Activated naive CD8-positive, alpha-beta T cell treated with anti-CD3 and anti-CD28 coated beads, Interleukin-2, amount 50 U/mL, for 24 hours (primary cell): ENCODE measurements around the gene ZNF672.
"Not testable (repeated sequence)": the region's sequence is repeated elsewhere in the genome, so short reads cannot be mapped to it uniquely, and the experiment has no call there.

Experiments
- ATAC-seq: fragments of 150-1000 bp; cut with Tn5 transposase; one replicate; pipeline ENCODE4 v1.10.0; 2021
- DNase-seq: peaks from one replicate; pipeline ENCODE4 v3.0.0; 2021
- H3K27ac Mint-ChIP-seq: one replicate; pipeline ENCODE4 v1.8.0; 2021; ENCODE audit warnings: mild to moderate bottlenecking, mixed read lengths
- H3K27me3 Mint-ChIP-seq: one replicate; pipeline ENCODE4 v1.8.0; 2021; ENCODE audit warnings: mixed read lengths
- H3K36me3 Mint-ChIP-seq: one replicate; pipeline ENCODE4 v1.8.0; 2021; ENCODE audit warnings: low read depth, mixed read lengths
- H3K4me1 Mint-ChIP-seq: one replicate; pipeline ENCODE4 v1.8.0; 2021; ENCODE audit warnings: mixed read lengths
- H3K4me3 Mint-ChIP-seq: one replicate; pipeline ENCODE4 v1.8.0; 2021; ENCODE audit warnings: mild to moderate bottlenecking, moderate library complexity, mixed read lengths
- H3K9me3 Mint-ChIP-seq: one replicate; pipeline ENCODE4 v1.8.0; 2021; ENCODE audit warnings: mixed read lengths

The ZNF672 gene

GRCh38 chr1:248862998-248863881, 25.2 kb downstream of the ZNF672 start:
- peak overlapping the region; percentile 83 for H3K4me3 Mint-ChIP-seq
- peak overlapping the region; percentile 65 for H3K27ac Mint-ChIP-seq
- DNase-seq (peak; percentile 85), ATAC-seq (peak; percentile 75)
- peaks cover 40% of the 10 kb centered on the region for H3K4me1 Mint-ChIP-seq
- H3K36me3 Mint-ChIP-seq = peaks cover 4% of the 10 kb centered on the region
- no peaks in the 10 kb centered on the region for H3K27me3 Mint-ChIP-seq
- no peaks in the 10 kb centered on the region for H3K9me3 Mint-ChIP-seq

GRCh38 chr1:248871837-248872401, 33.9 kb downstream of the ZNF672 start:
- H3K9me3 Mint-ChIP-seq = no peaks in the 10 kb centered on the region
- no peak for DNase-seq
- peak overlapping the region; percentile 6 for H3K4me3 Mint-ChIP-seq
- peaks cover 23% of the 10 kb centered on the region for H3K4me1 Mint-ChIP-seq
- peak overlapping the region; percentile 96 for H3K27ac Mint-ChIP-seq
- peaks cover 6% of the 10 kb centered on the region for H3K27me3 Mint-ChIP-seq
- no peak for ATAC-seq
- peaks cover 6% of the 10 kb centered on the region for H3K36me3 Mint-ChIP-seq

- Mint-ChIP-seq H3K27ac (peak overlapping the region; percentile 96), H3K9me3 (no peaks in the 10 kb centered on the region), H3K4me3 (peak overlapping the region; percentile 91), H3K4me1 (peaks cover 23% of the 10 kb centered on the region), H3K27me3 (peaks cover 6% of the 10 kb centered on the region), H3K36me3 (peaks cover 6% of the 10 kb centered on the region)
- DNase-seq (peak; percentile 71), ATAC-seq (peak; percentile 68)
Observed at GRCh38 chr1:248872752-248873408, 34.9 kb downstream of the ZNF672 start.

GRCh38 chr1:248873409-248873992, 35.5 kb downstream of the ZNF672 start:
- peak overlapping the region; percentile 91 for H3K4me3 Mint-ChIP-seq
- ATAC-seq (peak; percentile 92), DNase-seq (peak; percentile 94)
- peaks cover 6% of the 10 kb centered on the region for H3K27me3 Mint-ChIP-seq
- no peaks in the 10 kb centered on the region for H3K9me3 Mint-ChIP-seq
- H3K27ac Mint-ChIP-seq = peak overlapping the region; percentile 96
- peaks cover 6% of the 10 kb centered on the region for H3K36me3 Mint-ChIP-seq
- H3K4me1 Mint-ChIP-seq = peaks cover 23% of the 10 kb centered on the region

GRCh38 chr1:248873993-248874533, 36.0 kb downstream of the ZNF672 start:
- ATAC-seq (peak; percentile 60), DNase-seq (peak; percentile 84)
- peak overlapping the region; percentile 96 for H3K27ac Mint-ChIP-seq
- peaks cover 23% of the 10 kb centered on the region for H3K4me1 Mint-ChIP-seq
- peaks cover 6% of the 10 kb centered on the region for H3K36me3 Mint-ChIP-seq
- H3K27me3 Mint-ChIP-seq = peaks cover 6% of the 10 kb centered on the region
- no peaks in the 10 kb centered on the region for H3K9me3 Mint-ChIP-seq
- peak overlapping the region; percentile 91 for H3K4me3 Mint-ChIP-seq

GRCh38 chr1:248881261-248881660, 43.2 kb downstream of the ZNF672 start:
- Mint-ChIP-seq H3K4me3 (no peak overlapping the region), H3K36me3 (no peaks in the 10 kb centered on the region), H3K9me3 (no peaks in the 10 kb centered on the region), H3K27ac (no peak overlapping the region), H3K4me1 (no peaks in the 10 kb centered on the region), H3K27me3 (no peaks in the 10 kb centered on the region)
- ATAC-seq (no peak), DNase-seq (no peak)

- H3K27ac Mint-ChIP-seq, ATAC-seq, H3K9me3 Mint-ChIP-seq: not testable (repeated sequence)
Observed at GRCh38 chr1:248882427-248882826, 44.4 kb downstream of the ZNF672 start.

DNA sequence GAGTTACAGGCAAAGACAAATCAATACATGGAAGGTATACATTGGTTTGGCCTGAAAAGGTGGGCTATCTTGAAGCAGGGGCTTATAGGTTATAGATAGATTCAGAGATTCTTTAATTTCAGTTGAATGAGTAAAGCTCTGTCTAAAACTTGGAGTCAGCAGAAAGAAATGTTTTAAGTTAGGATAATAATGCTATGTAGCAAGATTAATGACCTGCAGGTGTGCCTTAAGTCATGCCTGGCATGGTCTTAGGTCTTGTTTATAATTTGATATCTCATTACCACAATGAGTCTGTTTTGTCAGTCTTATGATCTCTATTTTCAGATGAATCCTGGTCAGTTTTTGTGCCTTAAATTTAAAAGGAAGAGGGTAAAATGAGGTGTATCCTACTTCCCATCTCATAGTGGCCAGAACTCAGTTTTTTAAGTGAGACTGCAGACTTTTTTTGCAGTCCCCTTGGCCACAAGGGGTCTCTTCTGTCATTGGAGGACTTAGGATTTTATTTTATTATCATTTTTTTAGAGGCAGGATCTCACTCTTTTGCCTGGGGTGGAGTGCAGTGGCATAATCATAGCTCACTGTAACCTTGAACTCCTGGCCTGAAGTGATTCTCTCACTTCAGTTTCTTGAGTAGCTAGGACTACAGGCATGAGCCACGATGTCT, 46.7 kb downstream of the ZNF672 start:
- ATAC-seq (no peak), DNase-seq (no peak)
- Mint-ChIP-seq H3K4me1 (no peaks in the 10 kb centered on the region), H3K4me3 (no peak overlapping the region), H3K27me3 (no peaks in the 10 kb centered on the region), H3K36me3 (no peaks in the 10 kb centered on the region), H3K27ac (no peak overlapping the region), H3K9me3 (no peaks in the 10 kb centered on the region)

More at GRCh38 chr1:248882427-248882826, 44.4 kb downstream of the ZNF672 start:
- H3K4me3 Mint-ChIP-seq, H3K36me3 Mint-ChIP-seq, DNase-seq, H3K4me1 Mint-ChIP-seq, H3K27me3 Mint-ChIP-seq: not testable (repeated sequence)

DNA sequence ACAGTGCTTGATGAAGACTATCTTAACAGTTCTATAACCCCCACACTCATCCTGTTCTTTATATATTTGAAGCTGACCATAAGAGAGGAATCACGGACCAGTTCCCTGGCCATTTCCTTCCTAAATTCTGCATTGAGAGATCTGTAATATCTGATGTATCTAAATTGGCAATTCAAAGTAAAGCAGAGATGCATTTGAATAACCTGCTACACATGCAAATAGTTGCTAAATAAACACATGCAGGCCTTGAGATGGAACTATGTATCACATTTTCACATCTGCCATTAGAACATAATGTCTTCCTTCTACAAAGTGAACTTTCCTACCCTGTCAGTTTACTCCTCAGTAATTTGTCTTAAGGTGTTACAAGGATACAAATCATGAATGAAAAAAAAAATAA, 47.6 kb downstream of the ZNF672 start:
- Mint-ChIP-seq H3K4me3 (no peak overlapping the region), H3K27me3 (no peaks in the 10 kb centered on the region), H3K36me3 (no peaks in the 10 kb centered on the region), H3K27ac (no peak overlapping the region), H3K4me1 (no peaks in the 10 kb centered on the region), H3K9me3 (no peaks in the 10 kb centered on the region)
- DNase-seq (no peak), ATAC-seq (no peak)

DNA sequence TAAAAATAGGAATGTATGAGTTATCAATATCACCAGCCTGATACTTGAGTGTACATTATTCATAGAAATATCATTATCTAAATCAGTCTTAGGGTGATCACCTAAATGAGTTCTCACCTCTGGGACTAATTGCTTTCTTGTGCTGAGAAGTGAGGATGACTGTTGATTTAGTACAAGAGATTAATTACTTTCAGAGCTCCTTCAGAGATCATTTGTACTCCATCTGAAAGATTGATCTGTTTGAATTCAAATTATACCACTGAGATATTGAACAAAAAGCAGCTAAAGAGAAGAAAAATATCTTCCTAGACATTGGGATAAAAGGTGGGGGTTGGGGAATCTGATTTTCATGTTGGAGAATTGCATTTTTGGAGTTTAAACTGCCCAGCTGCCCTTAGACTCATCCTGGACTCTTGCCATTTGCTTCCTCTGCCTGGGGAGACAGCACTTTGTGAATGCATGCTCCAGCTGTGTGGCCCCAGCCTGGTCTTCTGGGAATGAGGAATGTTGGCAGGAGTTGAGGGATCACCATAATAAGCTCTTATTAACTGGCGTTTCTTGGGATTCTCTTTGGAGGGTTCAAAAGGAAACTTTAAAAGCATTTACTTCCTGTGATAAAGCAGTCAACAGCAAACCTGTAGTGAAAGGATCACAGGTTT, 48.3 kb downstream of the ZNF672 start:
- ATAC-seq (no peak), DNase-seq (no peak)
- Mint-ChIP-seq H3K4me1 (no peaks in the 10 kb centered on the region), H3K27me3 (no peaks in the 10 kb centered on the region), H3K36me3 (no peaks in the 10 kb centered on the region), H3K4me3 (no peak overlapping the region), H3K27ac (no peak overlapping the region), H3K9me3 (no peaks in the 10 kb centered on the region)

DNA sequence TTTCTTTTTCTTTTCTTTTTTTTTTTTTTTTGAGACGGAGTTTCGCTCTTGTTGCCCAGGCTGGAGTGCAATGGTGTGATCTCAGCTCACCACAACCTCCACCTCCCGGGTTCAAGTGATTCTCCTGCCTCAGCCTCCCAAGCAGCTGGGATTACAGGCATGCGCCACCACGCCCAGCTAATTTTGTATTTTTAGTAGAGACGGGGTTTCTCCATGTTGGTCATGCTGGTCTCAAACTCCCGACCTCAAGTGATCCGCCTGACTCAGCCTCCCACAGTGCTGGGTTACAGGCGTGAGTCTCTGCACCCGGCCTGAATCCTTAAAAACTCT, 51.9 kb downstream of the ZNF672 start:
- H3K36me3 Mint-ChIP-seq, H3K27ac Mint-ChIP-seq, H3K27me3 Mint-ChIP-seq, H3K9me3 Mint-ChIP-seq, ATAC-seq, H3K4me1 Mint-ChIP-seq, H3K4me3 Mint-ChIP-seq, DNase-seq: not testable (repeated sequence)

GRCh38 chr1:248890549-248891498, 52.8 kb downstream of the ZNF672 start:
- H3K9me3 Mint-ChIP-seq = no peaks in the 10 kb centered on the region
- no peak overlapping the region for H3K27ac Mint-ChIP-seq
- no peak overlapping the region for H3K4me3 Mint-ChIP-seq
- no peaks in the 10 kb centered on the region for H3K36me3 Mint-ChIP-seq
- ATAC-seq (no peak), DNase-seq (no peak)
- no peaks in the 10 kb centered on the region for H3K4me1 Mint-ChIP-seq
- peaks cover 6% of the 10 kb centered on the region for H3K27me3 Mint-ChIP-seq

- no peaks in the 10 kb centered on the region for H3K4me1 Mint-ChIP-seq
- ATAC-seq (no peak), DNase-seq (no peak)
- H3K27ac Mint-ChIP-seq = no peak overlapping the region
- H3K4me3 Mint-ChIP-seq = no peak overlapping the region
- H3K9me3 Mint-ChIP-seq = no peaks in the 10 kb centered on the region
- no peaks in the 10 kb centered on the region for H3K36me3 Mint-ChIP-seq
- peaks cover 6% of the 10 kb centered on the region for H3K27me3 Mint-ChIP-seq
Observed at GRCh38 chr1:248891758-248892157, 53.7 kb downstream of the ZNF672 start.
